ENCODE data around the gene PLA2G2F. TPM values are rescaled to one million over a fixed set of nuclear protein-coding genes. Genes with fewer than 3 reads are reported as not detected.
A peak's percentile ranks its signal among the peaks of the same experiment; 100 is the strongest.

PLA2G2F gene
- total and polyA plus RNA-seq, 2 of the 13 experiments (the other 11 are each of a cell fraction or from before 2014, with no cell fraction given) = not detected

DNA sequence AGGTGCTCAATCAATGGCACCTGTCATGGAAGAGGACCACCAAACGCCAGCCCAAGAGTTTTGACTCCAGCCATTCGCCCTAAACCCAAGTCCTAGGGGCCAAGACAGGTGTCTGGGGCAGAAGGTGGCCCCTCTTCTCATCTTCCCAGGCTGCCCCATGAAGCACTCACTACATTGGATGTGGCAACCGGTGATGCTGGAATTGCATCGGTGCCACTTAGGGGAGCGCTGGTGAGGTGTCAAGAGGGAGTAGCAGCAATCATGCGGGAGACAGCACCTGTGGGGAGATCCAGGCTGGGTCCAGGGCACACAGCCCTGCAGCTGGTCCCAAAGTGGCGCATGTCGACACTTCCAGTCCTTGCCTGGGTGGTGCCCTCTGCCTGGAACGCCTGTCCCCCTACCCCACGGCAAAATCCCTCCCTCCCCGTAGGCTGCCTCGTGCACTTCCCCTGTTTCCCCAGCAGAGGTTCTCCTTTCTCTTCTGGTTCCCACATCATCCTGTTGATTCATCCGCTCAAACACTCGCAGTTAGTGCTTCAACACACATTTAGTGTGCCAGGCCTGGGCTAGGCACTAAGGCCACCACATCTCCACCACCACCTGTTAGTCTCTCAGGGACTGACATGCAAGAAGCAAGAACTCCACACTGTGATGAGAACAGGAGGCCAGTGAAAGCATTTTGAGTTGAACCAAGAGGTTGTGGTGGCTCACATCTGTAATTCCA lies 38.3 kb upstream of the PLA2G2F start (continued):
- TF ChIP-seq, protein P1, sequence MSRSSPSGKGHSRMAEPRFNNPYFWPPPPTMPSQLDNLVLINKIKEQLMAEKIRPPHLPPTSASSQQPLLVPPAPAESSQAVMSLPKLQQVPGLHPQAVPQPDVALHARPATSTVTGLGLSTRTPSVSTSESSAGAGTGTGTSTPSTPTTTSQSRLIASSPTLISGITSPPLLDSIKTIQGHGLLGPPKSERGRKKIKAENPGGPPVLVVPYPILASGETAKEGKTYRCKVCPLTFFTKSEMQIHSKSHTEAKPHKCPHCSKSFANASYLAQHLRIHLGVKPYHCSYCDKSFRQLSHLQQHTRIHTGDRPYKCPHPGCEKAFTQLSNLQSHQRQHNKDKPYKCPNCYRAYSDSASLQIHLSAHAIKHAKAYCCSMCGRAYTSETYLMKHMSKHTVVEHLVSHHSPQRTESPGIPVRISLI (CRISPR knock-in tag; IDR thresholded peaks at IDR 0.05; ENCODE audit: borderline replicate concordance) = no peak
- TF ChIP-seq ZBTB38 (CRISPR knock-in tag; IDR thresholded peaks at IDR 0.05) = no peak
- TF ChIP-seq, protein P2, sequence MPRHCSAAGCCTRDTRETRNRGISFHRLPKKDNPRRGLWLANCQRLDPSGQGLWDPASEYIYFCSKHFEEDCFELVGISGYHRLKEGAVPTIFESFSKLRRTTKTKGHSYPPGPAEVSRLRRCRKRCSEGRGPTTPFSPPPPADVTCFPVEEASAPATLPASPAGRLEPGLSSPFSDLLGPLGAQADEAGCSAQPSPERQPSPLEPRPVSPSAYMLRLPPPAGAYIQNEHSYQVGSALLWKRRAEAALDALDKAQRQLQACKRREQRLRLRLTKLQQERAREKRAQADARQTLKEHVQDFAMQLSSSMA (CRISPR knock-in tag; IDR thresholded peaks at IDR 0.05) = no peak
- TF ChIP-seq ZNF20 (CRISPR knock-in tag; IDR thresholded peaks at IDR 0.05) = no peak
- TF ChIP-seq, protein P3, sequence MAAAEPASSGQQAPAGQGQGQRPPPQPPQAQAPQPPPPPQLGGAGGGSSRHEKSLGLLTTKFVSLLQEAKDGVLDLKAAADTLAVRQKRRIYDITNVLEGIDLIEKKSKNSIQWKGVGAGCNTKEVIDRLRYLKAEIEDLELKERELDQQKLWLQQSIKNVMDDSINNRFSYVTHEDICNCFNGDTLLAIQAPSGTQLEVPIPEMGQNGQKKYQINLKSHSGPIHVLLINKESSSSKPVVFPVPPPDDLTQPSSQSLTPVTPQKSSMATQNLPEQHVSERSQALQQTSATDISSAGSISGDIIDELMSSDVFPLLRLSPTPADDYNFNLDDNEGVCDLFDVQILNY (CRISPR knock-in tag; conservative IDR thresholded peaks at IDR 0.05) = no peak
- TF ChIP-seq KDM6A (CRISPR knock-in tag; IDR thresholded peaks at IDR 0.05; ENCODE audit: low read depth) = no peak
- TF ChIP-seq ZNF790 (CRISPR knock-in tag; IDR thresholded peaks at IDR 0.05; ENCODE audit: borderline replicate concordance) = no peak
- no peak for TF ChIP-seq ZNF564 (CRISPR knock-in tag; IDR thresholded peaks at IDR 0.05)
- no peak for TF ChIP-seq FOXJ3 (CRISPR knock-in tag; IDR thresholded peaks at IDR 0.05; ENCODE audit: borderline replicate concordance)
- TF ChIP-seq, protein P4, sequence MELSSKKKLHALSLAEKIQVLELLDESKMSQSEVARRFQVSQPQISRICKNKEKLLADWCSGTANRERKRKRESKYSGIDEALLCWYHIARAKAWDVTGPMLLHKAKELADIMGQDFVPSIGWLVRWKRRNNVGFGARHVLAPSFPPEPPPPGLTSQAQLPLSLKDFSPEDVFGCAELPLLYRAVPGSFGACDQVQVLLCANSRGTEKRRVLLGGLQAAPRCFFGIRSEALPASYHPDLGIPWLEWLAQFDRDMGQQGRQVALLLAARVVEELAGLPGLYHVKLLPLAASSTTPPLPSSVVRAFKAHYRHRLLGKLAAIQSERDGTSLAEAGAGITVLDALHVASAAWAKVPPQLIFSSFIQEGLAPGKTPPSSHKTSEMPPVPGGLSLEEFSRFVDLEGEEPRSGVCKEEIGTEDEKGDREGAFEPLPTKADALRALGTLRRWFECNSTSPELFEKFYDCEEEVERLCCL (CRISPR knock-in tag; IDR thresholded peaks at IDR 0.05; ENCODE audit: borderline replicate concordance) = no peak
- TF ChIP-seq ZFX (CRISPR knock-in tag; IDR thresholded peaks at IDR 0.05; ENCODE audit: low read depth) = 0 out of 2 replicates have a peak, but pooled peaks have one; percentile 16
- TF ChIP-seq ZBTB7B (CRISPR knock-in tag; IDR thresholded peaks at IDR 0.05) = no peak
- TF ChIP-seq, protein P5, sequence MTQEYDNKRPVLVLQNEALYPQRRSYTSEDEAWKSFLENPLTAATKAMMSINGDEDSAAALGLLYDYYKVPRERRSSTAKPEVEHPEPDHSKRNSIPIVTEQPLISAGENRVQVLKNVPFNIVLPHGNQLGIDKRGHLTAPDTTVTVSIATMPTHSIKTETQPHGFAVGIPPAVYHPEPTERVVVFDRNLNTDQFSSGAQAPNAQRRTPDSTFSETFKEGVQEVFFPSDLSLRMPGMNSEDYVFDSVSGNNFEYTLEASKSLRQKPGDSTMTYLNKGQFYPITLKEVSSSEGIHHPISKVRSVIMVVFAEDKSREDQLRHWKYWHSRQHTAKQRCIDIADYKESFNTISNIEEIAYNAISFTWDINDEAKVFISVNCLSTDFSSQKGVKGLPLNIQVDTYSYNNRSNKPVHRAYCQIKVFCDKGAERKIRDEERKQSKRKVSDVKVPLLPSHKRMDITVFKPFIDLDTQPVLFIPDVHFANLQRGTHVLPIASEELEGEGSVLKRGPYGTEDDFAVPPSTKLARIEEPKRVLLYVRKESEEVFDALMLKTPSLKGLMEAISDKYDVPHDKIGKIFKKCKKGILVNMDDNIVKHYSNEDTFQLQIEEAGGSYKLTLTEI (CRISPR knock-in tag; conservative IDR thresholded peaks at IDR 0.05) = no peak
- TF ChIP-seq FOXK1 (CRISPR knock-in tag; IDR thresholded peaks at IDR 0.05; ENCODE audit: borderline replicate concordance, low read depth) = no peak
- no peak for TF ChIP-seq THAP11 (CRISPR knock-in tag; IDR thresholded peaks at IDR 0.05)
- TF ChIP-seq, protein P6, sequence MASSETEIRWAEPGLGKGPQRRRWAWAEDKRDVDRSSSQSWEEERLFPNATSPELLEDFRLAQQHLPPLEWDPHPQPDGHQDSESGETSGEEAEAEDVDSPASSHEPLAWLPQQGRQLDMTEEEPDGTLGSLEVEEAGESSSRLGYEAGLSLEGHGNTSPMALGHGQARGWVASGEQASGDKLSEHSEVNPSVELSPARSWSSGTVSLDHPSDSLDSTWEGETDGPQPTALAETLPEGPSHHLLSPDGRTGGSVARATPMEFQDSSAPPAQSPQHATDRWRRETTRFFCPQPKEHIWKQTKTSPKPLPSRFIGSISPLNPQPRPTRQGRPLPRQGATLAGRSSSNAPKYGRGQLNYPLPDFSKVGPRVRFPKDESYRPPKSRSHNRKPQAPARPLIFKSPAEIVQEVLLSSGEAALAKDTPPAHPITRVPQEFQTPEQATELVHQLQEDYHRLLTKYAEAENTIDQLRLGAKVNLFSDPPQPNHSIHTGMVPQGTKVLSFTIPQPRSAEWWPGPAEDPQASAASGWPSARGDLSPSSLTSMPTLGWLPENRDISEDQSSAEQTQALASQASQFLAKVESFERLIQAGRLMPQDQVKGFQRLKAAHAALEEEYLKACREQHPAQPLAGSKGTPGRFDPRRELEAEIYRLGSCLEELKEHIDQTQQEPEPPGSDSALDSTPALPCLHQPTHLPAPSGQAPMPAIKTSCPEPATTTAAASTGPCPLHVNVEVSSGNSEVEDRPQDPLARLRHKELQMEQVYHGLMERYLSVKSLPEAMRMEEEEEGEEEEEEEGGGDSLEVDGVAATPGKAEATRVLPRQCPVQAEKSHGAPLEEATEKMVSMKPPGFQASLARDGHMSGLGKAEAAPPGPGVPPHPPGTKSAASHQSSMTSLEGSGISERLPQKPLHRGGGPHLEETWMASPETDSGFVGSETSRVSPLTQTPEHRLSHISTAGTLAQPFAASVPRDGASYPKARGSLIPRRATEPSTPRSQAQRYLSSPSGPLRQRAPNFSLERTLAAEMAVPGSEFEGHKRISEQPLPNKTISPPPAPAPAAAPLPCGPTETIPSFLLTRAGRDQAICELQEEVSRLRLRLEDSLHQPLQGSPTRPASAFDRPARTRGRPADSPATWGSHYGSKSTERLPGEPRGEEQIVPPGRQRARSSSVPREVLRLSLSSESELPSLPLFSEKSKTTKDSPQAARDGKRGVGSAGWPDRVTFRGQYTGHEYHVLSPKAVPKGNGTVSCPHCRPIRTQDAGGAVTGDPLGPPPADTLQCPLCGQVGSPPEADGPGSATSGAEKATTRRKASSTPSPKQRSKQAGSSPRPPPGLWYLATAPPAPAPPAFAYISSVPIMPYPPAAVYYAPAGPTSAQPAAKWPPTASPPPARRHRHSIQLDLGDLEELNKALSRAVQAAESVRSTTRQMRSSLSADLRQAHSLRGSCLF (CRISPR knock-in tag; IDR thresholded peaks at IDR 0.05; ENCODE audit: borderline replicate concordance) = no peak
